ENCODE measurements around the gene GNAS-AS1. TPM values are rescaled to one million over a fixed set of nuclear protein-coding genes. Genes with fewer than 3 reads are reported as not detected.

Gene GNAS-AS1
- total RNA-seq, 4 donors from 2014 or later: 0.28 TPM; not detected in 3

- TF ChIP-seq CTCF (IDR thresholded peaks at IDR 0.05): no peak
- no peak for ATAC-seq (ENCODE audit: low FRiP score)
- DNase-seq (ENCODE audit: low spot score): no peak
These were observed 20.9 kb upstream of the GNAS-AS1 start for GRCh38 chr20:58871533-58872102.

GRCh38 chr20:58870293-58871014, 19.8 kb upstream of the GNAS-AS1 start:
- DNase-seq (ENCODE audit: low spot score): peak; percentile 40
- peak in 1 of 3 donors; percentile 46 for TF ChIP-seq CTCF (IDR thresholded peaks at IDR 0.05)
- peak; percentile 77 for ATAC-seq (ENCODE audit: low FRiP score)

GRCh38 chr20:58869662-58870227, 19.0 kb upstream of the GNAS-AS1 start:
- ATAC-seq (ENCODE audit: low FRiP score) (no peak), DNase-seq (ENCODE audit: low spot score) (no peak)
- no peak for TF ChIP-seq CTCF (IDR thresholded peaks at IDR 0.05)

- TF ChIP-seq CTCF (IDR thresholded peaks at IDR 0.05): no peak
- no peak for ATAC-seq (ENCODE audit: low FRiP score)
- DNase-seq (ENCODE audit: low spot score): no peak
These were observed 18.1 kb upstream of the GNAS-AS1 start for GRCh38 chr20:58868795-58869194.

GRCh38 chr20:58867211-58867610, 16.5 kb upstream of the GNAS-AS1 start:
- peak; percentile 89 for ATAC-seq (ENCODE audit: low FRiP score)
- DNase-seq (ENCODE audit: low spot score): no peak
- TF ChIP-seq CTCF (IDR thresholded peaks at IDR 0.05): no peak

GRCh38 chr20:58865843-58866242, 15.1 kb upstream of the GNAS-AS1 start:
- ATAC-seq (ENCODE audit: low FRiP score) (no peak), DNase-seq (ENCODE audit: low spot score) (no peak)
- no peak for TF ChIP-seq CTCF (IDR thresholded peaks at IDR 0.05)

GRCh38 chr20:58864346-58864745, 13.6 kb upstream of the GNAS-AS1 start:
- ATAC-seq (ENCODE audit: low FRiP score) (no peak), DNase-seq (ENCODE audit: low spot score) (no peak)
- TF ChIP-seq CTCF (IDR thresholded peaks at IDR 0.05): no peak
